ENCODE results near the gene SPRING1. TPM values are rescaled to one million over a fixed set of nuclear protein-coding genes. Genes with fewer than 3 reads are reported as not detected.
A peak's percentile ranks its signal among the peaks of the same experiment; 100 is the strongest.

SPRING1 gene
- total and polyA plus RNA-seq, 2 donors (not counting 1 experiment from before 2014, with no cell fraction given): 12.9 to 43.7 TPM

DNA sequence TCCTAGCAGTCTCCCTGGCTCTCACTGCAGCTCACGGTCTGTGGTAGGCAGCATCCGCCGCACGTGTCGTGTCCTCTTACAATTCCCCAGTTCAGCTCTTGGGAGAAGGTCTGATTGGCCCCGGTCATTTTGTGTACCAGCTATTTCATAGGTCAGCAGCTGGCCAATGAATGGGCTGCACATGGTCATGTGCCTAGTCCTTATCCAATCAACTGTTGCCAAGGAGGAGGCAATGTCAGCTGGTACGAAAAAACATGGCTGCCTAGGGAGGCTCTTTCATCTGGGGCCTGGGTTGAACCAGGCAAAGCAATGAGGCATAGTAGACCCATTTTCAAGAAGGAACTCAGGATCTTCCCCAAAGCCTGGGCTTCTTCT is 46.4 kb upstream of the SPRING1 start:
- Mint-ChIP-seq H3K4me3 (no peak overlapping the region), H3K27ac (peak overlapping the region; percentile 39), H3K27me3 (no peaks in the 10 kb centered on the region), H3K9me3 (ENCODE audit: insufficient read depth) (no peaks in the 10 kb centered on the region), H3K4me1 (no peaks in the 10 kb centered on the region)
- POLR2A ChIA-PET: no interaction called here
- no peak overlapping the region for H3K9ac ChIP-seq (ENCODE audit: low read length)
- 98% methylated on average over 7 of the region's 7 CpGs for WGBS (ENCODE audit: insufficient coverage)
- H3K27ac ChIP-seq (ENCODE audit: low read length in 2 of 2): no peak overlapping the region
- TF ChIP-seq, protein P1, sequence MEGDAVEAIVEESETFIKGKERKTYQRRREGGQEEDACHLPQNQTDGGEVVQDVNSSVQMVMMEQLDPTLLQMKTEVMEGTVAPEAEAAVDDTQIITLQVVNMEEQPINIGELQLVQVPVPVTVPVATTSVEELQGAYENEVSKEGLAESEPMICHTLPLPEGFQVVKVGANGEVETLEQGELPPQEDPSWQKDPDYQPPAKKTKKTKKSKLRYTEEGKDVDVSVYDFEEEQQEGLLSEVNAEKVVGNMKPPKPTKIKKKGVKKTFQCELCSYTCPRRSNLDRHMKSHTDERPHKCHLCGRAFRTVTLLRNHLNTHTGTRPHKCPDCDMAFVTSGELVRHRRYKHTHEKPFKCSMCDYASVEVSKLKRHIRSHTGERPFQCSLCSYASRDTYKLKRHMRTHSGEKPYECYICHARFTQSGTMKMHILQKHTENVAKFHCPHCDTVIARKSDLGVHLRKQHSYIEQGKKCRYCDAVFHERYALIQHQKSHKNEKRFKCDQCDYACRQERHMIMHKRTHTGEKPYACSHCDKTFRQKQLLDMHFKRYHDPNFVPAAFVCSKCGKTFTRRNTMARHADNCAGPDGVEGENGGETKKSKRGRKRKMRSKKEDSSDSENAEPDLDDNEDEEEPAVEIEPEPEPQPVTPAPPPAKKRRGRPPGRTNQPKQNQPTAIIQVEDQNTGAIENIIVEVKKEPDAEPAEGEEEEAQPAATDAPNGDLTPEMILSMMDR (IDR thresholded peaks at IDR 0.05): no peak
- TF ChIP-seq EZH2 (IDR thresholded peaks at IDR 0.05; ENCODE audit: borderline replicate concordance, insufficient read depth, low read depth, low read length, poor library complexity, severe bottlenecking): no peak
- peaks cover 0 to 10% of the 10 kb centered on the region in 2 experiments for H3K36me3 ChIP-seq (replicated peaks in 1 of 2; ENCODE audit: control extremely low read depth in 1 of 2, control insufficient read depth in 1 of 2, extremely low read depth in 1 of 2, insufficient read depth in 2 of 2, low read length in 1 of 2)
- intact Hi-C loops (cut with micrococcal nuclease): no loop called here
- no peak overlapping the region for H2AFZ ChIP-seq (ENCODE audit: insufficient read depth, low read depth, low read length, poor library complexity, severe bottlenecking)
- DNase-seq: no peak
- no peak overlapping the region for H3K4me3 ChIP-seq (ENCODE audit: control extremely low read depth in 1 of 5, extremely low read depth in 1 of 5, insufficient read depth in 1 of 5, low read depth in 2 of 5, low read length in 4 of 5)
- H3K4me2 ChIP-seq (replicated peaks; ENCODE audit: low read depth, low read length, poor library complexity, severe bottlenecking): no peak overlapping the region
- ATAC-seq (ENCODE audit: low read depth): no peak
- peaks cover 0 to 5% (median 0%) of the 10 kb centered on the region in 3 donors for H3K9me3 ChIP-seq (ENCODE audit: control extremely low read depth in 1 of 3, control insufficient read depth in 2 of 3, insufficient read depth in 1 of 3, low read length in 2 of 3)
- CTCF ChIA-PET: no interaction called here
- peaks cover 0 to 4% of the 10 kb centered on the region in 2 donors for H3K4me1 ChIP-seq (ENCODE audit: control insufficient read depth in 2 of 2, insufficient read depth in 2 of 2, low read length in 2 of 2)
- H3K79me2 ChIP-seq (ENCODE audit: control insufficient read depth, insufficient read depth, low read length): no peaks in the 10 kb centered on the region
- H4K20me1 ChIP-seq (ENCODE audit: control insufficient read depth, insufficient read depth, low read length, poor library complexity, severe bottlenecking): no peaks in the 10 kb centered on the region
- no peaks in the 10 kb centered on the region for H3K27me3 ChIP-seq (replicated peaks in 1 of 4; ENCODE audit: control extremely low read depth in 1 of 4, control insufficient read depth in 3 of 4, insufficient read depth in 4 of 4, low read length in 3 of 4)

DNA sequence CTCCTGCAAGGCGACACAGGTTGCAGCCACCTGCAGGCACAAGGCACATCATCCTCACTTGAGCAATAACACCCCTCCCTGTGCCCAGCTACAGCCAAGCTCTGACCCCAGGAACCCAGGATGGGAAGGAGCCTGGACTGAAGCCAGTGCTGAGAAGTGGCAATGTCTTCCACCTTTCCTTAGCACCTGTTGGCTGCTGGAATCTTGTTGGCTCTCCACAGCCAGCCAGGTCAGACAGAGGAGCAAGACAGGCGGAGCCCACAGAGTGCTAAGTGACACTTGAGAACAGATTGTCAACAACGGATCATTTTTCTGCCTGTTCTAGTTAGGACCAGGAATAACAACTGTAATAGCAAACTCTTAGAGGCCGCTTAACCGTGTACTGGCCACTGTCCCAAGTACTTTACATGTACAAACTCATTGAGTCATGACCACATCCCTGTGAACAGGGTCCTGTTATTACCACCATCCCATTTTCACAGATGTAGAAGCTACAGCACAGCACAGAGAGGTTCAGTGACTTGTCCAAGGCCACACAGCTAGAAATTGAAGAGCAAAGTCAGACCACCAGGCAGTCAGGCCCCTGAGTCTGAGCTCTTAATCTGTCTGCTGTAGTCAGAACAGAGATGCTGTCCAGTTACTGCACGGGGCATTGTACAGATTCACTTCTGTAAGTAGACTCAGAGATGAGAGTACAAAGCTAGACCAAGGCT is 45.8 kb upstream of the SPRING1 start:
- no peak overlapping the region for H3K27ac Mint-ChIP-seq
- Histone ChIP-seq H3K4me3 (ENCODE audit: control extremely low read depth in 1 of 5, extremely low read depth in 1 of 5, insufficient read depth in 1 of 5, low read depth in 2 of 5, low read length in 4 of 5) (no peak overlapping the region), H2AFZ (ENCODE audit: insufficient read depth, low read depth, low read length, poor library complexity, severe bottlenecking) (no peak overlapping the region), H3K4me1 (ENCODE audit: control insufficient read depth in 2 of 2, insufficient read depth in 2 of 2, low read length in 2 of 2) (peaks cover 0 to 4% of the 10 kb centered on the region in 2 donors), H3K4me2 (replicated peaks; ENCODE audit: low read depth, low read length, poor library complexity, severe bottlenecking) (no peak overlapping the region), H3K79me2 (ENCODE audit: control insufficient read depth, insufficient read depth, low read length) (no peaks in the 10 kb centered on the region), H4K20me1 (ENCODE audit: control insufficient read depth, insufficient read depth, low read length, poor library complexity, severe bottlenecking) (no peaks in the 10 kb centered on the region), H3K36me3 (replicated peaks in 1 of 2; ENCODE audit: control extremely low read depth in 1 of 2, control insufficient read depth in 1 of 2, extremely low read depth in 1 of 2, insufficient read depth in 2 of 2, low read length in 1 of 2) (peaks cover 0 to 12% of the 10 kb centered on the region in 2 experiments), H3K9me3 (ENCODE audit: control extremely low read depth in 1 of 3, control insufficient read depth in 2 of 3, insufficient read depth in 1 of 3, low read length in 2 of 3) (peaks cover 0 to 5% (median 0%) of the 10 kb centered on the region in 3 donors), H3K27me3 (replicated peaks in 1 of 4; ENCODE audit: control extremely low read depth in 1 of 4, control insufficient read depth in 3 of 4, insufficient read depth in 4 of 4, low read length in 3 of 4) (no peaks in the 10 kb centered on the region), H3K9ac (ENCODE audit: low read length) (no peak overlapping the region), H3K27ac (ENCODE audit: low read length in 2 of 2) (no peak overlapping the region)
- no peaks in the 10 kb centered on the region for H3K9me3 Mint-ChIP-seq (ENCODE audit: insufficient read depth)
- ChIA-PET POLR2A (no interaction called here), CTCF (interaction anchor here (0.7 kb wide), 1 partner anchor 83 kb away, joined by 3 read pairs; no protein-coding TSS in a partner anchor)
- H3K27me3 Mint-ChIP-seq: no peaks in the 10 kb centered on the region
- DNase-seq (no peak), ATAC-seq (ENCODE audit: low read depth) (no peak)
- intact Hi-C loops (cut with micrococcal nuclease): no loop called here
- no peak overlapping the region for H3K4me3 Mint-ChIP-seq
- no peaks in the 10 kb centered on the region for H3K4me1 Mint-ChIP-seq
- 93% methylated on average over 6 of the region's 6 CpGs for WGBS (ENCODE audit: insufficient coverage)
- TF ChIP-seq, protein P1 (IDR thresholded peaks at IDR 0.05): no peak
- TF ChIP-seq EZH2 (IDR thresholded peaks at IDR 0.05; ENCODE audit: borderline replicate concordance, insufficient read depth, low read depth, low read length, poor library complexity, severe bottlenecking): no peak

Measured in B cell (primary cell).